ENCODE measurements around the gene ZNF660. TPM values are rescaled to one million over a fixed set of nuclear protein-coding genes. Genes with fewer than 3 reads are reported as not detected.

The ZNF660 gene
- total and polyA plus RNA-seq, 9 of the 15 experiments (the other 6 are each of a cell fraction or from before 2014, with no cell fraction given): 0.06 to 0.65 (median 0.17) TPM

DNA sequence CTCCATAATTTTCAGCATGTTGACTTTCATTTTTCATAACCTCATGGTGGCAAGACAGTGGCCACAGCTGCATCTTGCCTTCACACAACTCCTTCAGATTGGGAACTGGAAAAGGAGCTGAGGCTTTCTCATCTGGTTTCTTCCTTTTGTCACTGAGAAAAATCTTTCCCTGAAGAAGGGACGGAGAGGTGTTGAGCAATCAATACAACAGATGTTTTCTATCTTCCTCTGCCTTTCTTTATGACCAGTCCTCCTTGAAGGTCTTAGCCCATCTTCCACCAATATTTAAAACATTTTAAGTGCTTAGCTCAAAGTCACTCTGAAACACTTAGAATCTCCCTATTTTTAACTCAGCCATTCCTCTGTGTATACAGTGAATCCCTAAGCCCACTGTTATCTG, 11.9 kb downstream of the ZNF660 start (continued):
- TF ChIP-seq, protein P1, sequence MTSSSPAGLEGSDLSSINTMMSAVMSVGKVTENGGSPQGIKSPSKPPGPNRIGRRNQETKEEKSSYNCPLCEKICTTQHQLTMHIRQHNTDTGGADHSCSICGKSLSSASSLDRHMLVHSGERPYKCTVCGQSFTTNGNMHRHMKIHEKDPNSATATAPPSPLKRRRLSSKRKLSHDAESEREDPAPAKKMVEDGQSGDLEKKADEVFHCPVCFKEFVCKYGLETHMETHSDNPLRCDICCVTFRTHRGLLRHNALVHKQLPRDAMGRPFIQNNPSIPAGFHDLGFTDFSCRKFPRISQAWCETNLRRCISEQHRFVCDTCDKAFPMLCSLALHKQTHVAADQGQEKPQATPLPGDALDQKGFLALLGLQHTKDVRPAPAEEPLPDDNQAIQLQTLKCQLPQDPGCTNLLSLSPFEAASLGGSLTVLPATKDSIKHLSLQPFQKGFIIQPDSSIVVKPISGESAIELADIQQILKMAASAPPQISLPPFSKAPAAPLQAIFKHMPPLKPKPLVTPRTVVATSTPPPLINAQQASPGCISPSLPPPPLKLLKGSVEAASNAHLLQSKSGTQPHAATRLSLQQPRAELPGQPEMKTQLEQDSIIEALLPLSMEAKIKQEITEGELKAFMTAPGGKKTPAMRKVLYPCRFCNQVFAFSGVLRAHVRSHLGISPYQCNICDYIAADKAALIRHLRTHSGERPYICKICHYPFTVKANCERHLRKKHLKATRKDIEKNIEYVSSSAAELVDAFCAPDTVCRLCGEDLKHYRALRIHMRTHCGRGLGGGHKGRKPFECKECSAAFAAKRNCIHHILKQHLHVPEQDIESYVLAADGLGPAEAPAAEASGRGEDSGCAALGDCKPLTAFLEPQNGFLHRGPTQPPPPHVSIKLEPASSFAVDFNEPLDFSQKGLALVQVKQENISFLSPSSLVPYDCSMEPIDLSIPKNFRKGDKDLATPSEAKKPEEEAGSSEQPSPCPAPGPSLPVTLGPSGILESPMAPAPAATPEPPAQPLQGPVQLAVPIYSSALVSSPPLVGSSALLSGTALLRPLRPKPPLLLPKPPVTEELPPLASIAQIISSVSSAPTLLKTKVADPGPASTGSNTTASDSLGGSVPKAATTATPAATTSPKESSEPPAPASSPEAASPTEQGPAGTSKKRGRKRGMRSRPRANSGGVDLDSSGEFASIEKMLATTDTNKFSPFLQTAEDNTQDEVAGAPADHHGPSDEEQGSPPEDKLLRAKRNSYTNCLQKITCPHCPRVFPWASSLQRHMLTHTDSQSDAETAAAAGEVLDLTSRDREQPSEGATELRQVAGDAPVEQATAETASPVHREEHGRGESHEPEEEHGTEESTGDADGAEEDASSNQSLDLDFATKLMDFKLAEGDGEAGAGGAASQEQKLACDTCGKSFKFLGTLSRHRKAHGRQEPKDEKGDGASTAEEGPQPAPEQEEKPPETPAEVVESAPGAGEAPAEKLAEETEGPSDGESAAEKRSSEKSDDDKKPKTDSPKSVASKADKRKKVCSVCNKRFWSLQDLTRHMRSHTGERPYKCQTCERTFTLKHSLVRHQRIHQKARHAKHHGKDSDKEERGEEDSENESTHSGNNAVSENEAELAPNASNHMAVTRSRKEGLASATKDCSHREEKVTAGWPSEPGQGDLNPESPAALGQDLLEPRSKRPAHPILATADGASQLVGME (CRISPR knock-in tag; IDR thresholded peaks at IDR 0.05): no peak

DNA sequence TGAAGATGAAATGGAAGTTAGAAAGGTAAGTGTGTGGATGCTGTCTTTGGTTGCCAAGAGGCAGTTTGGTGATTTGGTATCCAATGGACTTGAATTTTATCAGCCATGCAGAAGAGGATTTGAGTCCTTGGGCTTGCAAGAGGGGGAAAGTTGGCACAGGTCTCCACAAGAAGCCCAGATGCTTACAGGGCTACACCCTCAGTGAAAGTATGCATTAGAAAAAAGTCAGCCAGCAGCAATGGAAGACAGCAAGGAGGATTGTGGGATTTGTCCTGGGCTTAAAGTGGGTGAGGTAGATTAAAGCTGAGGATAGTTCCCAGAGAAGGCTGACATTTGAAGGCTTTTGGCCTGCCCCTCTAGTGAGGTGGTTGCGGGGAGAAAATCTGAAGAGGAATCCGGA, 17.0 kb downstream of the ZNF660 start:
- no peaks in the 10 kb centered on the region for H3K9me1 ChIP-seq (ENCODE audit: control insufficient read depth, insufficient read depth, low read length)
- ChIA-PET POLR2A (no interaction called here), CTCF (ENCODE audit: low intra/inter-chr PET ratio) (no interaction called here)
- H3K9ac ChIP-seq (ENCODE audit: insufficient read depth in 1 of 2, low read depth in 2 of 2, low read length in 2 of 2): no peak overlapping the region
- H3K79me2 ChIP-seq (ENCODE audit: control insufficient read depth, insufficient read depth, low read length): no peaks in the 10 kb centered on the region
- in situ Hi-C loops (cut with MboI): no loop called here
- no peaks in the 10 kb centered on the region for H3K4me1 ChIP-seq (replicated peaks in 1 of 2; ENCODE audit: control insufficient read depth in 2 of 2, insufficient read depth in 2 of 2, low read length in 2 of 2)
- TF ChIP-seq ETV5 (CRISPR knock-in tag; IDR thresholded peaks at IDR 0.05; ENCODE audit: low read depth) (no peak), ZNF445 (CRISPR knock-in tag; IDR thresholded peaks at IDR 0.05; ENCODE audit: low read depth) (no peak), PTTG1 (tag; IDR thresholded peaks at IDR 0.05; ENCODE audit: low read depth) (no peak)
- H2AFZ ChIP-seq (ENCODE audit: low read depth, low read length): no peak overlapping the region
- DNase-seq (ENCODE audit: extremely low read depth in 1 of 4, low spot score in 3 of 4) (no peak), ATAC-seq (no peak), FAIRE-seq (no peak)
- no peak overlapping the region for H3K27ac ChIP-seq (ENCODE audit: extremely low read depth, low read depth, low read length)
- 3% methylated on average over 2 of the region's 2 CpGs for WGBS (ENCODE audit: insufficient coverage, low coverage, missing lambda C conversion rate)
- intact Hi-C loops (cut with micrococcal nuclease): no loop called here
- no peaks in the 10 kb centered on the region for H4K20me1 ChIP-seq (replicated peaks; ENCODE audit: control insufficient read depth, insufficient read depth, low read length)
- no peak overlapping the region for H3K4me3 ChIP-seq
- H3K9me3 ChIP-seq (replicated peaks; ENCODE audit: control insufficient read depth, insufficient read depth, low read depth, low read length): no peaks in the 10 kb centered on the region
- no TSS peak for BruUV-seq (replicated peaks)
- H3K27me3 ChIP-seq (ENCODE audit: control insufficient read depth in 2 of 2, insufficient read depth in 2 of 2, low read length in 2 of 2): no peaks in the 10 kb centered on the region
- no peaks in the 10 kb centered on the region for H3K36me3 ChIP-seq (ENCODE audit: control insufficient read depth, insufficient read depth, low read length)
- no peak overlapping the region for H3K4me2 ChIP-seq (ENCODE audit: insufficient read depth, low read length)
